Esophagus muscularis mucosa (tissue), 4 donors: ENCODE data around the gene NUDT21. TPM values are rescaled to one million over a fixed set of nuclear protein-coding genes. Genes with fewer than 3 reads are reported as not detected.
"Not testable (repeated sequence)": the region's sequence is repeated elsewhere in the genome, so short reads cannot be mapped to it uniquely, and the experiment has no call there.

Experiments
- DNase-seq: peaks from one replicate; pipeline ENCODE4 v3.0.0-alpha.2; 2017; ENCODE audit errors: extremely low spot score
- H3K27ac ChIP-seq, 4 donors: fragments of 200-600 bp; sonication (generic); replicated peaks in 1 of 4; 1 replicate in 3 of 4; 2 replicates in 1 of 4; pipeline ENCODE4 v1.5.1; 2016 to 2019; ENCODE audit warnings: mild to moderate bottlenecking in 1 of 4
- H3K27me3 ChIP-seq, 4 donors: fragments of 200-600 bp; sonication (generic); one replicate each; pipeline versions ENCODE4 v1.5.1 to v1.6.0; 2016 to 2019
- H3K36me3 ChIP-seq, 4 donors: fragments of 200-600 bp; sonication (generic); one replicate each; pipeline ENCODE4 v1.5.1; 2016 to 2019
- H3K4me1 ChIP-seq, 4 donors: fragments of 200-600 bp; sonication (generic); one replicate each; pipeline ENCODE4 v1.5.1; 2016 to 2019
- H3K4me3 ChIP-seq, 4 donors: fragments of 200-600 bp; sonication (generic); 1 replicate in 2 of 4; 2 replicates in 2 of 4; pipeline ENCODE4 v1.5.1; 2016 to 2019; ENCODE audit warnings: mild to moderate bottlenecking in 4 of 4, moderate library complexity in 1 of 4
- H3K9me3 ChIP-seq, 4 donors: fragments of 200-600 bp; sonication (generic); 1 replicate in 3 of 4; 2 replicates in 1 of 4; pipeline ENCODE4 v1.5.1; 2016 to 2019
- CTCF ChIP-seq, 3 experiments: fragments of 200-600 bp in 2 of 3; fragments of 450-650 bp in 1 of 3; sonication (generic) in 2 of 3; IDR thresholded peaks; one replicate each; pipeline ENCODE4 v1.5.1; 2017 to 2019; ENCODE audit warnings: antibody characterized with exemption in 3 of 3, mild to moderate bottlenecking in 2 of 3, moderate library complexity in 1 of 3
- EP300 ChIP-seq: sonication (generic); formaldehyde crosslinking; IDR thresholded peaks from one replicate; pipeline ENCODE4 v1.6.1; 2017; ENCODE audit warnings: antibody characterized with exemption
- POLR2A ChIP-seq: fragments of 450-650 bp; IDR thresholded peaks from one replicate; pipeline ENCODE4 v1.6.1; 2017; ENCODE audit warnings: antibody characterized with exemption, moderate library complexity, mild to moderate bottlenecking, low read depth
- POLR2AphosphoS5 ChIP-seq, 2 donors: sonication (generic); formaldehyde crosslinking; IDR thresholded peaks; one replicate each; pipeline ENCODE4 v1.6.1; 2017; ENCODE audit warnings: antibody characterized with exemption in 2 of 2
- WGBS: methylation state at CpG from one replicate; pipeline ENCODE4 v1.1.5; 2018; 5-methylcytosine and 5-hydroxymethylcytosine counted together
- intact Hi-C: fragments of 100-400 bp; cut with DNase I; formaldehyde crosslinking; loops from one replicate; pipeline ENCODE4 v1.15.1; 2023
- total RNA-seq, 4 donors: library from RNA; depleted of rRNA; stranded (reverse); fragments of >200 nt; gene quantifications; one replicate each; pipeline versions ENCODE4 v1.1.0 to v1.2.1, GENCODE V29; 2016

Gene NUDT21
- total RNA-seq: 10 to 100 TPM; 35.5 to 46.7 (median 39.9) TPM

- Histone ChIP-seq H3K4me1 (peaks cover 32 to 56% (median 47%) of the 10 kb centered on the region in 4 donors), H3K27me3 (no peaks in the 10 kb centered on the region), H3K27ac (peak within 1 kb of the TSS; percentile 82 to 89 (median 86)), H3K4me3 (peak within 1 kb of the TSS; percentile 70 to 96 (median 86)), H3K36me3 (peaks cover 5 to 46% (median 35%) of the 10 kb centered on the region in 4 donors), H3K9me3 (no peaks in the 10 kb centered on the region)
- peak; percentile 98 for DNase-seq
- intact Hi-C loops: no loop called here
- TF ChIP-seq POLR2AphosphoS5 (IDR thresholded peaks at IDR 0.05) (peak; percentile 86 to 88), POLR2A (no peak)
- under 1% methylated on average over 36 of the region's 56 CpGs for WGBS
These were observed at the start of gene NUDT21, which contains the start of gene OGFOD1 for GRCh38 chr16:56450986-56451752. Gene NUDT21, minus strand, starts transcription at chr16:56451332. Its CDS starts 130 bp downstream, at chr16:56451202. Gene OGFOD1, plus strand, starts transcription at chr16:56451554. Its CDS starts 59 bp downstream, at chr16:56451613.

- Histone ChIP-seq H3K36me3 (peaks cover 16 to 83% (median 35%) of the 10 kb centered on the region in 4 donors), H3K4me1 (no peaks in the 10 kb centered on the region), H3K4me3 (no peak overlapping the region), H3K27me3 (no peaks in the 10 kb centered on the region), H3K27ac (no peak overlapping the region), H3K9me3 (no peaks in the 10 kb centered on the region)
- DNase-seq: no peak
- intact Hi-C loops: no loop called here
- TF ChIP-seq POLR2A: no peak
- TF ChIP-seq EP300: no peak
- TF ChIP-seq CTCF (IDR thresholded peaks at IDR 0.05): no peak
- no peak for TF ChIP-seq POLR2AphosphoS5 (IDR thresholded peaks at IDR 0.05)
- WGBS: 100% methylated on average over 1 of the region's 1 CpG
These were observed 42.7 kb upstream of the NUDT21 start for GRCh38 chr16:56493815-56494214.

- Histone ChIP-seq H3K36me3 (peaks cover 16 to 77% (median 28%) of the 10 kb centered on the region in 4 donors), H3K9me3 (no peaks in the 10 kb centered on the region), H3K27me3 (no peaks in the 10 kb centered on the region), H3K4me1 (no peaks in the 10 kb centered on the region), H3K27ac (no peak overlapping the region), H3K4me3 (no peak overlapping the region)
- 95% methylated on average over 2 of the region's 2 CpGs for WGBS
- TF ChIP-seq POLR2A: no peak
- no peak for TF ChIP-seq EP300
- no peak for TF ChIP-seq CTCF (IDR thresholded peaks at IDR 0.05)
- no peak for TF ChIP-seq POLR2AphosphoS5 (IDR thresholded peaks at IDR 0.05)
- no peak for DNase-seq
- intact Hi-C loops: no loop called here
These were observed 42.0 kb upstream of the NUDT21 start for GRCh38 chr16:56493126-56493525.

- Histone ChIP-seq H3K4me3 (no peak overlapping the region), H3K36me3 (peaks cover 3 to 63% (median 15%) of the 10 kb centered on the region in 4 donors), H3K4me1 (no peaks in the 10 kb centered on the region), H3K27me3 (no peaks in the 10 kb centered on the region), H3K27ac (no peak overlapping the region), H3K9me3 (no peaks in the 10 kb centered on the region)
- TF ChIP-seq CTCF (IDR thresholded peaks at IDR 0.05) (no peak), POLR2AphosphoS5 (IDR thresholded peaks at IDR 0.05) (no peak), EP300 (no peak), POLR2A (no peak)
- WGBS: 95% methylated on average over 4 of the region's 4 CpGs
- DNase-seq: no peak
- intact Hi-C loops: no loop called here
These were observed 40.6 kb upstream of the NUDT21 start for GRCh38 chr16:56491657-56492261.

GRCh38 chr16:56488868-56489267, 37.7 kb upstream of the NUDT21 start:
- H3K27me3 ChIP-seq, intact Hi-C loops, H3K4me3 ChIP-seq, H3K4me1 ChIP-seq, H3K27ac ChIP-seq, DNase-seq, H3K9me3 ChIP-seq: not testable (repeated sequence)
- H3K36me3 ChIP-seq: peaks cover 14 to 56% (median 22%) of the 10 kb centered on the region in 4 donors
- WGBS: 95% methylated on average over 1 of the region's 1 CpG
